Mesodermal cell (in vitro differentiated cells): ENCODE measurements around the gene OPA1.

Experiments
- H3K27ac ChIP-seq: 2 replicates; pipeline ENCODE4 v1.7.0; 2013; ENCODE audit warnings: mild to moderate bottlenecking, low read depth, low read length, moderate library complexity; ENCODE audit not compliant: severe bottlenecking
- H3K36me3 ChIP-seq: 2 replicates; pipeline ENCODE4 v1.7.1; 2013; ENCODE audit warnings: mild to moderate bottlenecking, low read length, moderate library complexity; ENCODE audit not compliant: control insufficient read depth, insufficient read depth
- H3K4me1 ChIP-seq: one replicate; pipeline ENCODE4 v1.7.1; 2013; ENCODE audit warnings: mild to moderate bottlenecking, low read length; ENCODE audit not compliant: insufficient read depth, control insufficient read depth, poor library complexity, severe bottlenecking
- H3K4me3 ChIP-seq: 2 replicates; pipeline ENCODE4 v1.7.0; 2013; ENCODE audit warnings: low read length, control low read depth, mild to moderate bottlenecking; ENCODE audit not compliant: insufficient read depth, poor library complexity, severe bottlenecking; ENCODE audit errors: extremely low read depth
- H3K9me3 ChIP-seq: 2 replicates; pipeline ENCODE4 v1.7.1; 2013; ENCODE audit warnings: mild to moderate bottlenecking, low read length, moderate library complexity; ENCODE audit not compliant: control insufficient read depth
- WGBS, 2 experiments: methylation state at CpG; one replicate each; pipeline ENCODE4 v1.1.5; 2013; ENCODE audit warnings: missing lambda C conversion rate in 2 of 2; ENCODE audit not compliant: insufficient coverage in 2 of 2; 5-methylcytosine and 5-hydroxymethylcytosine counted together

OPA1 gene

DNA sequence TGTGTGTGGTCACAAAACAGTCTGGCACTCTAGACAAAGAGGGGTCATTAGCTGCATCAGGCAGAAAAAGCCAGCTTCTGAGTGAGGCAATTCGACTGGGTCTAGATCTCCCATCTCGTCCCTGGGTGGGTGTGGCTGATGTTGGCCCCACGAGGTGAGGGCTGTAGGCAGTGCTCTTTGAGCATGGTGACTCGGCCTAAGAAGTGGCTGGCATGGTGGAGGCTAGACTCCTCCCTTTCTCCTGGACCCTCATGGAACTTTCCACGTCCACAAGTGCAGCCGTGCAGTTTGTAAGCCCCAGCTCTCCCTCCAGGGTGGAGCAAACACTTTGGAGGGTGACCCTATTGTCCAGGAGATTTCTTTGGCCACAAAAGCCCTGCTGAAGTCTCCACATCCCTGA is 134.1 kb downstream of the OPA1 start:
- Histone ChIP-seq H3K27ac (no peak overlapping the region), H3K9me3 (no peaks in the 10 kb centered on the region), H3K36me3 (no peaks in the 10 kb centered on the region), H3K4me1 (no peaks in the 10 kb centered on the region), H3K4me3 (no peak overlapping the region)
- WGBS, 2 experiments = 72 to 90% methylated on average over 5 to 6 of the region's 6 CpGs

DNA sequence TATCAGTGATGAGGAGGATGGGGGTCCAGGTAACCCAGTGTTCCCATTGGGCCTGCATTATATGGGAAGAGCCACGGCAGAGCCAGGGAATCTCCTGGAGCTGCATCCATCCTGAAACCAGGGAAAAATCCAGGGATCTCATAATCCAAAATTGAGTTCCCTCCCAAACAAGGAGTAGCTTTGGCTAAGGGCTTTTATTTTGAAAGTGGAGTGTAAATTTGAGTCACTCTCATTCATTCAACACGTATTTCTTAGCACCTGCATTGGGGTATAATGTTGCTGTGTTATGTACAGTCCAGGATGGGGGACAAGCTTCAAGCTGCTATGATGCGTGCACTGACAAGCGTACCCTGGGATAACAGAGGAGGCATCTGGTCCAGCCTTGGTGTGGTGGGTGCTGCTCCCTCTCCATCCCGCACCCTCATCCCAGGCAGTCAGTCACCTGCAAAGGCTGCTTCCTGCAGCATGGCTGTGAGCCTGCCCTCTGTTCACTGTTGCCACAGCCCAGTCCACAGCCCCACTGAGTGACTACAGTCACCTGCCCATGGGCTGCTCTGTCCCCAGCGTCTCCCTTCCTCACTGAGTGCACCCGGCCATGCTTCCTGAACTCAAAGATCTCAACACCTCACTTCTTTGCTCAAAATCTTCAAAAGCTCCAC is 135.6 kb downstream of the OPA1 start:
- Histone ChIP-seq H3K36me3 (no peaks in the 10 kb centered on the region), H3K9me3 (no peaks in the 10 kb centered on the region), H3K27ac (no peak overlapping the region), H3K4me3 (no peak overlapping the region), H3K4me1 (no peaks in the 10 kb centered on the region)
- WGBS, 2 experiments = 88 to 100% methylated on average over 4 to 7 of the region's 7 CpGs

DNA sequence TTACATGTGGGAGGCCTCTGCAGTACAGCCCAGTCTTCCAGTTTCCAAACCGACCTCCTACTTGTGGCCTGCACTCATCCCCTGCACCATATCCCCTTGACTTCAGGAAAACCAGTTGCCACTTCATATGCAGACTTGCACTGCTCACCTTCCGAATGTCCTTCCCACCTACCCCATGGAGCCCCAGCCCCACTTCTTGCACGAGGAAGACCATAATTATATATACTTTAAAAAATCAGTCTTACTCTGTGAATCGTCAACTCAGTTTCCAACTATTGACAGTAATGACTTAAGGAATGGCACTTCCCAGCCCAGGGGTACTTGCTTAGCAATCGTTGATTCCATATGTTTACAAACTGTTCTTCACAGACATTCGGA is 136.1 kb downstream of the OPA1 start:
- Histone ChIP-seq H3K4me3 (no peak overlapping the region), H3K36me3 (no peaks in the 10 kb centered on the region), H3K27ac (no peak overlapping the region), H3K9me3 (no peaks in the 10 kb centered on the region), H3K4me1 (no peaks in the 10 kb centered on the region)
- 81 to 93% methylated on average over 2 to 3 of the region's 6 CpGs for WGBS, 2 experiments

DNA sequence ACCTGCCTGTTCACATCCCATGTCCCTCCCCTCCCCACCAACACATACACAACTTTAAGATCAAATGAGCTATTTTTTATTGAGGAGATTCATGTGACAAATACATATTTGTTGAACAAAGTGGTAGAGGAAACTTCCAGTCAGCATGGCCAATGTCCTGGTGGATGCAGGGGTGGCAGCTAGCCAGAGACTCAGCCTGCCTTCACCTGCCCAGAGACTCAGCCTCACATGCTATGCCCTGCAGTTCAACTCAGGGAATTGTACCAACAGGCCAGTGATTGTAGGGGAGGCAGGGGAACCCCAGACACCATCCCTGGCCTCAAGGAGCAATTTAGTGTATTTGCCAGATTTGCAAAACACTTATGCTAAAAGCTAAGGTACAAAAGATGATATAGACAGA is 136.6 kb downstream of the OPA1 start:
- H3K4me3 ChIP-seq = no peak overlapping the region
- no peaks in the 10 kb centered on the region for H3K36me3 ChIP-seq
- H3K27ac ChIP-seq = no peak overlapping the region
- H3K4me1 ChIP-seq = no peaks in the 10 kb centered on the region
- no peaks in the 10 kb centered on the region for H3K9me3 ChIP-seq

DNA sequence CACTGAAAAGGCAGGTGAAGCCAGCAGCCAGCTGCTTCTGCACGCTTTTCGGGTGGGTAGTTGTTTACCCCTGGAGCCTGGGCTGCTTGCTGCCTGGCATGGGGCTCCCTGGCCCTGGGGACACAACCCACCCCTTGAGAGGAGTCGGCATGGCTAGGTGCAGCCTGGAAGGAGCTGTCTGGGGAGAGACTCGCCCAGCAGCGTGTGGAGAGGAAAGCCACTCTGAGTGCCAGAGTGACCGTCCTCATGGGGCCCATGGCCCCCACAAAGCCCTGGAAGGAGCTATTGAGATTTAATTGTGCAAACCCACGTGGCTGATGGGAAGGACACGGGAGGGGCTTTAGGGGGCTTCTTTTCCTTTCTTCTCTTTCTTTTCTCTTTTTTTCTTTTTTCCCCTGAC is 137.5 kb downstream of the OPA1 start:
- Histone ChIP-seq H3K4me3 (no peak overlapping the region), H3K27ac (no peak overlapping the region)
- 84% methylated on average over 3 to 5 of the region's 8 CpGs for WGBS, 2 experiments

DNA sequence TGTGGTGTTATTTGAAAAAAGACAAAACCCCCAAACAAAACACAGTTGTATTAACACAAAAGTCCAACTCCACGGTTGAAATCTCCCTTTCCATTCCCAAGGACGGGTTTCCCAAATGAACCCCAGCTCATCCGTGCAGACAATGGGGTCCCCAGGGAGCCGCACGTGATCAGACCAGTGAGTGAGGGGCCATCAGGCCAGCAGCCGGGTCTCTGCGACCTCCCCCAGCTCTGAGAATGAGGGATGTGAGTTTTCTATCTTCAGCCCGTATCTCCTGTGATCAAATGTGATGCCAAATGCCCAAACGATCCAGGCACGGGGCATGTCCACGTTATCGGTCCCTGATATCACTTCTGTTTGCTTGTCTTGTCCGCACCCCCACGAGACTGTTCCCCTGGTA is 138.0 kb downstream of the OPA1 start:
- WGBS, 2 experiments = 83% methylated on average over 11 to 13 of the region's 14 CpGs
- no peak overlapping the region for H3K4me3 ChIP-seq
- H3K4me1 ChIP-seq = no peaks in the 10 kb centered on the region
- no peaks in the 10 kb centered on the region for H3K9me3 ChIP-seq
- H3K36me3 ChIP-seq = no peaks in the 10 kb centered on the region
- no peak overlapping the region for H3K27ac ChIP-seq

More for the DNA sequence above, 137.5 kb downstream of the OPA1 start:
- H3K9me3 ChIP-seq = no peaks in the 10 kb centered on the region
- no peaks in the 10 kb centered on the region for H3K36me3 ChIP-seq
- no peaks in the 10 kb centered on the region for H3K4me1 ChIP-seq

DNA sequence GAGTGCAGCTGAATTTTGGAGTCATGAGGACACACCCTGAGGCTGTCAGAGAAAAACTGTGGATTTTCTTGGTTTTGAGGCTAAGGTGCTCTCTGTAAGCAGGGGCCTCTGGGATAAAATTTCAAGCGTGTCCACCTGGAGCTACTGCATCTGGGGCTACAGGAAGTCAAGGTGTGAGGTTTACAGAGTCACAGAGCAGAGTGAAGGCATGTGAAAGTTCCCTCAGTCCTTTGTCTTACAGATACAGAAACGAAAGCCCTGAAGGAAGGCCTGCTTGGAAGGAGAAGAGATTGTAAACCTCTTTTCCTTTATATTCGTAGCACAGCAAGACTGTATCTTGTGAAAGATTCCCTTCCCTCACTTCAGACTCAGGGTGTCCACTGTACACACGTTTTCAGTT is 138.6 kb downstream of the OPA1 start:
- H3K36me3 ChIP-seq = no peaks in the 10 kb centered on the region
- no peak overlapping the region for H3K4me3 ChIP-seq
- H3K4me1 ChIP-seq = no peaks in the 10 kb centered on the region
- H3K9me3 ChIP-seq = no peaks in the 10 kb centered on the region
- WGBS, 2 experiments = 61 to 90% methylated on average over 2 to 3 of the region's 4 CpGs
- no peak overlapping the region for H3K27ac ChIP-seq

DNA sequence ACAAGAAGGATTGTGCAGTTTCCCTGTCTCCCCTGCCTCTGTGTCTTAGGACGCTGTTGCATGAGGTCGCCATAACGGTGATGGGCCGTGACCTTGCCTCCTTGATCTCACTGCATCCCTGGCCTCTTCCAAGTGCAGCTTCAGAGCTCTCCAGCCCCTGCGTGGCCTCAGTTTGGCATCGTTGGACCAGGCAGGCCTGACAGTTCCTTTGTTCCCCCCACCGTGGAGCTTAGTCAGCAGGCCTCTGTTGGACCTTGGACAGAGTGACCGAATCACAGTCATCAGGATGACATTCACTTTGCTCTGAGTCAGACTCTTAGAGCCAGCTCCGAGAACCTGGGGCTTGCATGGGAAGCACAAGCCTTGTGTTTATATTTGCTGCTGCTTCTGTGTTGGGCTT is 139.4 kb downstream of the OPA1 start:
- 86 to 91% methylated on average over 9 of the region's 9 CpGs for WGBS, 2 experiments
- H3K4me1 ChIP-seq = no peaks in the 10 kb centered on the region
- H3K27ac ChIP-seq = peak overlapping the region; percentile 47
- H3K36me3 ChIP-seq = no peaks in the 10 kb centered on the region
- no peak overlapping the region for H3K4me3 ChIP-seq
- no peaks in the 10 kb centered on the region for H3K9me3 ChIP-seq

DNA sequence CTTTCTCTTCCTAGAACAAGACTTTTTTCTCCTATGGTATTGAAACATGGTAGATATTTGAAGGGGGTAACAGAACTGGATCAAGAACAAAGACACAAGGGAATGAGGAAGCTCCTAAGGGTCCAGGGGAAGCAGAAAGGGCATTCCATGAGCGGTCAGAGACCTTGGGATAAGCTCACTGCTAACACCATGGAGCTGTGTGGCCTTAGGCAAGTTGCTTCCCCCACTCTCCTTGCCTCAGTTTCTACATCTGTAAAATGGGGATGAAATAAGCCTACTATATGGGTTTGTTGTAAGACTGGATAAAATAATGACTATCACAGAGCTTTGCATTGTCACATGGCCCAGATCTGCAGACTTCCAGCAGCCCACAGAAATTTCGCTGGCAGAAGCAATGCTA is 139.8 kb downstream of the OPA1 start:
- Histone ChIP-seq H3K36me3 (no peaks in the 10 kb centered on the region), H3K4me1 (no peaks in the 10 kb centered on the region), H3K27ac (peak overlapping the region; percentile 47), H3K4me3 (no peak overlapping the region), H3K9me3 (no peaks in the 10 kb centered on the region)
- 100% methylated on average over 1 of the region's 2 CpGs for WGBS, 2 experiments

DNA sequence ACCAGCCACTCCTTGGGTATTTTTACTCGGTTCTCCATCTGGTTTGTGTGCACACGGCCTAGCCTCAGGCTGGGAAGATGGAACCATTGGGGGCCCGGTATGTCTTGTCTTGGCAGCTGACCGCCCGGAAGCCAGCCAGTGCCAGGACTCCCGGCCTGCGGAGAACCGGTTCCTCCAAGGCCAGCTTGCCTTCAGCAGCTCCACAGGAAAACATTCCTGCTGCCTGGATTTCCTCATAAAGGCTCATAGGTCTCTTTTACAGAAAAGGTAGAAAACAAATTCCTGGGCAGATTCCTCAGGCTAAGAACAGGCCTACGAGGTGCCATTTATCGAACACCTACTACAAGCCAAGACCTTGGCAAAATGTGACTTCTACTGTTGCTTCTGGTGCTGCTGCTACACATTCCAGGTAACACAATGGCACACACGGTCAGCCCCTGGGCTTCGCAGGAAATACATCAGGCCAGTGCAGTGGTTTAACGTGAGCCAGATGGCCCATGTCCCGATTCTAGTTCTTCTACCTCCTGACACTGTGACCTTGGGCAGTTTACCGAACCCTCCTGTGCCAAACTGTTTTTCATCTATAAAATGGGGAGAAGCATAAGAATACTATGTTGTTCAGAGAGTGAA is 141.8 kb downstream of the OPA1 start:
- Histone ChIP-seq H3K4me1 (no peaks in the 10 kb centered on the region), H3K36me3 (no peaks in the 10 kb centered on the region), H3K4me3 (no peak overlapping the region), H3K9me3 (no peaks in the 10 kb centered on the region), H3K27ac (no peak overlapping the region)
- 94% methylated on average over 13 to 14 of the region's 15 CpGs for WGBS, 2 experiments

DNA sequence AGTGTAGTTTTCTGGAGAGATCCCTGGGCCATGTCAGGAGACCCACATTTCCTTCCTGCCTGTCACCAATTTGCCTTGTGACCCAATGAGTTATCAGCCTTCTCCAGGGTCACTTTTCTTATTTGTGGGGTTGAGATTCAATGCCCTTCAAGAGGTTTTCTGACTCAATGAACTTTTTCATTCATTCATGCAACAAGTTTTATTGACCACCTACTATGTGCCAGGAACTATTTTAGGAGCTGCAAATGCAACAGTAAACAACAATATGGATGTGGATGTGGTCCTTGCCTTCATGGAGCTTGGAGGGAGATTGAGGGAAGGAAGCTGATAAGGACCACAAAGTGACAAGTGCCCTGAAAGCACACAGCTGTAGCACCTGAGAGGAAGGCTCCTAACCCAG is 142.8 kb downstream of the OPA1 start:
- Histone ChIP-seq H3K27ac (no peak overlapping the region), H3K36me3 (no peaks in the 10 kb centered on the region), H3K9me3 (no peaks in the 10 kb centered on the region), H3K4me3 (no peak overlapping the region), H3K4me1 (no peaks in the 10 kb centered on the region)
